Measurements from ENCODE around the gene MPP3.

- TF ChIP-seq CTCF (IDR thresholded peaks at IDR 0.05; ENCODE audit: borderline replicate concordance, extremely low read depth, low read length, poor library complexity, severe bottlenecking) (no peak), EZH2 (IDR thresholded peaks at IDR 0.05; ENCODE audit: borderline replicate concordance, low read depth, low read length, severe bottlenecking) (no peak)
These were observed 31.1 kb downstream of the MPP3 start for GRCh38 chr17:43801844-43802243.
